ENCODE data around the gene ATAD1. TPM values are rescaled to one million over a fixed set of nuclear protein-coding genes. Genes with fewer than 3 reads are reported as not detected.

The ATAD1 gene
- total and polyA plus RNA-seq, 2 of the 8 experiments (the other 6 are each of a cell fraction or from before 2014, with no cell fraction given), result 8.9 to 35.3 TPM

- no peak for FAIRE-seq
- WGBS, 2 experiments (ENCODE audit: extremely low coverage in 1 of 2, insufficient coverage in 1 of 2, insufficient read length in 1 of 2, insufficient replicate concordance in 2 of 2, low coverage in 1 of 2, low lambda C conversion rate in 2 of 2, missing lambda C conversion rate in 1 of 2), result 83% methylated on average over 4 of the region's 4 CpGs; no CpG with 5 or more reads in 1 of the 2 experiments
Observed at GRCh38 chr10:87702973-87703294, 115.1 kb downstream of the ATAD1 start.

More at GRCh38 chr10:87702973-87703294, 115.1 kb downstream of the ATAD1 start:
- TF ChIP-seq RBBP5 (IDR thresholded peaks at IDR 0.05; ENCODE audit: borderline replicate concordance, low read depth, low read length), result no peak
- no peak for TF ChIP-seq PHF8 (conservative IDR thresholded peaks at IDR 0.05; ENCODE audit: low read depth, low read length)
- no peak for TF ChIP-seq BRCA1 (IDR thresholded peaks at IDR 0.05; ENCODE audit: low read depth, low read length)
- TF ChIP-seq NANOG (IDR thresholded peaks at IDR 0.05; ENCODE audit: insufficient read depth, low read depth, low read length, poor library complexity, severe bottlenecking), result no peak
- no peak for TF ChIP-seq CHD1 (IDR thresholded peaks at IDR 0.05; ENCODE audit: low read depth, low read length)
- TF ChIP-seq GABPA (IDR thresholded peaks at IDR 0.05; ENCODE audit: borderline replicate concordance, insufficient read depth, low read length), result no peak
- no peak for TF ChIP-seq SIRT6 (IDR thresholded peaks at IDR 0.05; ENCODE audit: low read length)
- no peak overlapping the region; the same call in 1 of the 2 replicates for H4K8ac ChIP-seq (ENCODE audit: extremely low read depth, insufficient read depth, low read length)
- no peak overlapping the region for H3K18ac ChIP-seq (ENCODE audit: extremely low read depth, low read length)
- ChIA-PET CTCF (ENCODE audit: partially characterized antibody) (no interaction called here), POLR2A (ENCODE audit: partially characterized antibody) (interaction anchor here (1.1 kb wide), 1 partner anchor 19 kb away, joined by 3 read pairs; no protein-coding TSS in a partner anchor)
- no peak overlapping the region for H4K5ac ChIP-seq (ENCODE audit: insufficient read length, low read depth, low read length)
- H3K14ac ChIP-seq (ENCODE audit: insufficient read length), result no peak overlapping the region
- no peak overlapping the region for H2AFZ ChIP-seq (ENCODE audit: low read length)
- no peak overlapping the region for H3K4me3 ChIP-seq (ENCODE audit: extremely low read depth in 1 of 4, insufficient read depth in 2 of 4, low read depth in 3 of 4, low read length in 4 of 4)
- no peak overlapping the region for H3K4ac ChIP-seq (replicated peaks; ENCODE audit: insufficient read length, low read depth, low read length)
- no peaks in the 10 kb centered on the region for H3K79me2 ChIP-seq (ENCODE audit: control insufficient read depth in 1 of 2, insufficient read depth in 2 of 2, low read length in 2 of 2)
- no peak overlapping the region for H2AK5ac ChIP-seq (ENCODE audit: low read depth, low read length)
- no peak for DNase-seq (ENCODE audit: low read depth in 1 of 2, low spot score in 2 of 2)
- H3K27me3 ChIP-seq (replicated peaks in 1 of 4; ENCODE audit: control insufficient read depth in 3 of 4, extremely low read depth in 1 of 4, insufficient read depth in 3 of 4, low read length in 3 of 4), result no peaks in the 10 kb centered on the region
- H3K9ac ChIP-seq (replicated peaks in 1 of 4; ENCODE audit: extremely low read depth in 1 of 4, low read depth in 3 of 4, low read length in 3 of 4), result no peak overlapping the region
- no peak overlapping the region for H3K27ac ChIP-seq (ENCODE audit: low read depth, low read length)
- no peaks in the 10 kb centered on the region for H3K79me1 ChIP-seq (ENCODE audit: low read depth, low read length)
- H3K4me1 ChIP-seq (replicated peaks in 1 of 4; ENCODE audit: control insufficient read depth in 3 of 4, insufficient read depth in 4 of 4, low read length in 3 of 4), result no peaks in the 10 kb centered on the region
- no peak overlapping the region for H3K4me2 ChIP-seq (ENCODE audit: insufficient read depth in 1 of 2, low read depth in 2 of 2, low read length in 2 of 2)
- H4K20me1 ChIP-seq (replicated peaks in 1 of 2; ENCODE audit: control insufficient read depth in 1 of 2, insufficient read depth in 2 of 2, low read length in 2 of 2), result no peaks in the 10 kb centered on the region
- no peak overlapping the region for H4K91ac ChIP-seq (replicated peaks; ENCODE audit: insufficient read length, low read length)
- H2BK20ac ChIP-seq (ENCODE audit: low read length), result no peak overlapping the region
- no peak overlapping the region for H2BK15ac ChIP-seq (ENCODE audit: low read length)
- H3K56ac ChIP-seq (replicated peaks; ENCODE audit: insufficient read length, low read depth, low read length), result no peak overlapping the region
- no peak overlapping the region for H2BK120ac ChIP-seq (replicated peaks; ENCODE audit: low read depth, low read length)
- H3K36me3 ChIP-seq (ENCODE audit: control insufficient read depth in 2 of 4, insufficient read depth in 4 of 4, low read length in 3 of 4), result no peaks in the 10 kb centered on the region; a peak in 1 of 8 replicates
- H2BK5ac ChIP-seq (ENCODE audit: low read depth, low read length), result no peak overlapping the region; the same call in 1 of the 2 replicates
- H3K9me3 ChIP-seq (ENCODE audit: insufficient read depth in 2 of 2, low read depth in 1 of 2, low read length in 1 of 2), result no peaks in the 10 kb centered on the region
- H2BK12ac ChIP-seq (ENCODE audit: low read depth, low read length), result no peak overlapping the region
- no peaks in the 10 kb centered on the region for H3K23me2 ChIP-seq (ENCODE audit: low read depth, low read length)
- H3K23ac ChIP-seq (ENCODE audit: insufficient read length), result no peak overlapping the region

Data from H1 (cell line).